CD14-positive monocyte (primary cell): Measurements from ENCODE around the gene ANO4. TPM values are rescaled to one million over a fixed set of nuclear protein-coding genes. Genes with fewer than 3 reads are reported as not detected.

Source experiments
- DNase-seq, 3 donors: peaks; one replicate each; pipeline ENCODE4 v3.0.0-alpha.2; 2011 to 2022
- H2AFZ ChIP-seq: 2 replicates; pipeline ENCODE4 v1.6.0; 2012; ENCODE audit warnings: mild to moderate bottlenecking, low read depth, low read length, inconsistent platforms; ENCODE audit not compliant: insufficient read depth, poor library complexity, severe bottlenecking
- H3K27ac ChIP-seq, 2 donors: 1 replicate in 1 of 2; 2 replicates in 1 of 2; pipeline ENCODE4 v1.5.1; 2012 to 2013; ENCODE audit warnings: low read length in 2 of 2, control low read depth in 1 of 2, inconsistent platforms in 1 of 2, low read depth in 1 of 2, mild to moderate bottlenecking in 1 of 2
- H3K27me3 ChIP-seq, 2 donors: one replicate each; pipeline versions ENCODE4 v1.6.0 to v1.6.1; 2011 to 2013; ENCODE audit warnings: low read length in 2 of 2; ENCODE audit not compliant: control insufficient read depth in 2 of 2, insufficient read depth in 2 of 2
- H3K36me3 ChIP-seq, 2 donors: replicated peaks in 1 of 2; 1 replicate in 1 of 2; 2 replicates in 1 of 2; pipeline versions ENCODE4 v1.5.1 to v1.6.1; 2012 to 2013; ENCODE audit warnings: low read length in 2 of 2, control low read depth in 1 of 2, inconsistent platforms in 1 of 2, mild to moderate bottlenecking in 1 of 2; ENCODE audit not compliant: insufficient read depth in 2 of 2, control insufficient read depth in 1 of 2
- H3K4me1 ChIP-seq, 2 donors: 1 replicate in 1 of 2; 2 replicates in 1 of 2; pipeline versions ENCODE4 v1.5.1 to v1.6.1; 2012 to 2013; ENCODE audit warnings: low read length in 2 of 2, control low read depth in 1 of 2, inconsistent platforms in 1 of 2, mild to moderate bottlenecking in 1 of 2, moderate library complexity in 1 of 2; ENCODE audit not compliant: insufficient read depth in 2 of 2, control insufficient read depth in 1 of 2
- H3K4me2 ChIP-seq: replicated peaks from 2 replicates; pipeline ENCODE3; 2012; ENCODE audit warnings: low read length, moderate library complexity, mild to moderate bottlenecking; ENCODE audit not compliant: poor library complexity, severe bottlenecking; ENCODE audit errors: extremely low read depth
- H3K4me3 ChIP-seq, 3 experiments: fragments of 200-600 bp in 1 of 3; sonication (generic) in 1 of 3; replicated peaks in 1 of 3; 1 replicate in 2 of 3; 2 replicates in 1 of 3; pipeline ENCODE4 v1.5.1; 2011 to 2013; ENCODE audit warnings: low read length in 3 of 3, mild to moderate bottlenecking in 3 of 3, control low read depth in 2 of 3, low read depth in 2 of 3, inconsistent platforms in 1 of 3, moderate library complexity in 1 of 3
- H3K79me2 ChIP-seq: 2 replicates; pipeline ENCODE4 v1.6.0; 2012; ENCODE audit warnings: mild to moderate bottlenecking, control low read depth, inconsistent platforms, low read length, moderate library complexity; ENCODE audit not compliant: insufficient read depth
- H3K9ac ChIP-seq: 2 replicates; pipeline ENCODE4 v1.6.0; 2017; ENCODE audit warnings: low read length, mild to moderate bottlenecking; ENCODE audit not compliant: insufficient read depth, poor library complexity, severe bottlenecking
- H3K9me3 ChIP-seq, 2 donors: replicated peaks in 1 of 2; 1 replicate in 1 of 2; 2 replicates in 1 of 2; pipeline versions ENCODE4 v1.5.1 to v1.6.1; 2012 to 2013; ENCODE audit warnings: low read length in 2 of 2, control low read depth in 1 of 2; ENCODE audit not compliant: control insufficient read depth in 1 of 2, insufficient read depth in 1 of 2
- H4K20me1 ChIP-seq: 2 replicates; pipeline ENCODE4 v1.6.0; 2012; ENCODE audit warnings: mild to moderate bottlenecking, low read length, control low read depth, moderate library complexity; ENCODE audit not compliant: insufficient read depth
- H3K27ac Mint-ChIP-seq, 7 donors: one replicate each; pipeline ENCODE4 v1.8.0; 2020; ENCODE audit warnings: mild to moderate bottlenecking in 7 of 7, mixed read lengths in 7 of 7, moderate library complexity in 6 of 7, inconsistent platforms in 2 of 7
- H3K27me3 Mint-ChIP-seq, 3 donors: one replicate each; pipeline ENCODE4 v1.8.0; 2021 to 2022; ENCODE audit warnings: low read depth in 3 of 3, mild to moderate bottlenecking in 3 of 3, mixed read lengths in 3 of 3, moderate library complexity in 3 of 3, inconsistent platforms in 1 of 3
- H3K36me3 Mint-ChIP-seq, 2 donors: one replicate each; pipeline ENCODE4 v1.8.0; 2020; ENCODE audit warnings: mixed read lengths in 2 of 2, inconsistent platforms in 1 of 2, mild to moderate bottlenecking in 1 of 2
- H3K4me1 Mint-ChIP-seq: one replicate; pipeline ENCODE4 v1.8.0; 2020; ENCODE audit warnings: mild to moderate bottlenecking, mixed read lengths
- H3K4me3 Mint-ChIP-seq, 2 donors: one replicate each; pipeline ENCODE4 v1.8.0; 2020; ENCODE audit warnings: mild to moderate bottlenecking in 2 of 2, mixed read lengths in 2 of 2, moderate library complexity in 1 of 2
- H3K9me3 Mint-ChIP-seq, 7 donors: one replicate each; pipeline ENCODE4 v1.8.0; 2020 to 2022; ENCODE audit warnings: mixed read lengths in 7 of 7, mild to moderate bottlenecking in 6 of 7, moderate library complexity in 6 of 7, inconsistent platforms in 2 of 7
- CTCF ChIP-seq: fragments of 200-600 bp; IDR thresholded peaks from one replicate; pipeline ENCODE4 v1.8.0; 2022; ENCODE audit warnings: antibody characterized with exemption, mild to moderate bottlenecking
- WGBS: methylation state at CpG from one replicate; pipeline ENCODE4 v1.1.5; 2013; ENCODE audit warnings: missing lambda C conversion rate; ENCODE audit not compliant: insufficient coverage; 5-methylcytosine and 5-hydroxymethylcytosine counted together
- intact Hi-C, 2 donors: fragments of 100-400 bp; cut with micrococcal nuclease; formaldehyde crosslinking; loops; one replicate each; pipeline versions ENCODE4 v1.15.0 to v1.15.1; 2023
- polyA plus RNA-seq, 3 donors: library from polyadenylated mRNA; depleted of rRNA in 1 of 3; unstranded in 2 of 3; stranded (reverse) in 1 of 3; fragments of 300-500 nt in 2 of 3; fragments of >200 nt in 1 of 3; fragmentation: Illumina TruSeq in 2 of 3; gene quantifications; 1 replicate in 2 of 3; 2 replicates in 1 of 3; pipeline ENCODE4 v1.2.3, GENCODE V29; 2012 to 2021

ANO4 gene
- polyA plus RNA-seq, 3 donors: not detected

- H3K79me2 ChIP-seq: no peaks in the 10 kb centered on the region
- no peak for TF ChIP-seq CTCF
- no peaks in the 10 kb centered on the region for H4K20me1 ChIP-seq
- peaks cover 0 to 6% (median 3%) of the 10 kb centered on the region in 7 donors for H3K9me3 Mint-ChIP-seq
- H3K27ac ChIP-seq: no peak overlapping the region
- H3K27me3 ChIP-seq: no peaks in the 10 kb centered on the region
- intact Hi-C loops: no loop called here
- H3K4me3 ChIP-seq: no peak overlapping the region
- no peaks in the 10 kb centered on the region for H3K4me1 ChIP-seq
- no peak overlapping the region for H3K27ac Mint-ChIP-seq
- no peak for DNase-seq
- H3K4me1 Mint-ChIP-seq: no peaks in the 10 kb centered on the region
- peaks cover 0 to 2% (median 0%) of the 10 kb centered on the region in 3 donors for H3K27me3 Mint-ChIP-seq
- WGBS: no CpG with 5 or more reads among the region's 8 CpGs
- H3K4me2 ChIP-seq: no peak overlapping the region
- no peaks in the 10 kb centered on the region for H3K9me3 ChIP-seq
- no peak overlapping the region for H3K4me3 Mint-ChIP-seq
- H3K36me3 ChIP-seq: no peaks in the 10 kb centered on the region
- H2AFZ ChIP-seq: no peak overlapping the region
- H3K36me3 Mint-ChIP-seq: no peaks in the 10 kb centered on the region
- H3K9ac ChIP-seq: no peak overlapping the region
These were observed 247.6 kb downstream of the ANO4 start for GRCh38 chr12:101042211-101042610.

GRCh38 chr12:101044512-101045059 lies 250.0 kb downstream of the ANO4 start:
- no peaks in the 10 kb centered on the region for H3K79me2 ChIP-seq
- intact Hi-C loops: no loop called here
- H3K4me3 ChIP-seq: no peak overlapping the region
- H3K9ac ChIP-seq: no peak overlapping the region
- Mint-ChIP-seq H3K27ac (no peak overlapping the region), H3K4me1 (no peaks in the 10 kb centered on the region), H3K4me3 (no peak overlapping the region), H3K27me3 (peaks cover 0 to 2% (median 0%) of the 10 kb centered on the region in 3 donors), H3K36me3 (no peaks in the 10 kb centered on the region), H3K9me3 (peaks cover 0 to 10% (median 3%) of the 10 kb centered on the region in 7 donors)
- DNase-seq: no peak
- H3K27ac ChIP-seq: no peak overlapping the region
- H4K20me1 ChIP-seq: no peaks in the 10 kb centered on the region
- TF ChIP-seq CTCF: no peak
- no peaks in the 10 kb centered on the region for H3K36me3 ChIP-seq
- no peak overlapping the region for H2AFZ ChIP-seq
- H3K9me3 ChIP-seq: no peaks in the 10 kb centered on the region
- no CpG with 5 or more reads among the region's 2 CpGs for WGBS
- H3K4me2 ChIP-seq: no peak overlapping the region
- no peaks in the 10 kb centered on the region for H3K27me3 ChIP-seq
- H3K4me1 ChIP-seq: no peaks in the 10 kb centered on the region
